KMS-11 (cell line): ENCODE data around the gene CMTR2.

Experiments used
- H2AFZ ChIP-seq: fragments of 200-600 bp; sonication (generic); 2 replicates; pipeline ENCODE4 v1.6.1; 2016; ENCODE audit warnings: antibody characterized with exemption, mixed run types, low read depth
- H3K27ac ChIP-seq: fragments of 200-600 bp; sonication (generic); 2 replicates; pipeline ENCODE4 v1.6.1; 2016; ENCODE audit warnings: mild to moderate bottlenecking, mixed run types
- H3K27me3 ChIP-seq: fragments of 200-600 bp; sonication (generic); 2 replicates; pipeline ENCODE4 v1.6.1; 2017; ENCODE audit warnings: mild to moderate bottlenecking, low read depth, mixed run types, moderate library complexity; ENCODE audit not compliant: insufficient read depth
- H3K36me3 ChIP-seq: fragments of 200-600 bp; sonication (generic); 2 replicates; pipeline ENCODE4 v1.6.1; 2017; ENCODE audit warnings: mild to moderate bottlenecking, mixed run types; ENCODE audit not compliant: insufficient read depth
- H3K4me1 ChIP-seq: fragments of 200-600 bp; sonication (generic); 2 replicates; pipeline ENCODE4 v1.6.1; 2016; ENCODE audit warnings: mild to moderate bottlenecking, low read depth, mixed run types; ENCODE audit not compliant: poor library complexity, severe bottlenecking
- H3K4me2 ChIP-seq: fragments of 200-600 bp; sonication (generic); 2 replicates; pipeline ENCODE4 v1.7.0; 2016; ENCODE audit warnings: mild to moderate bottlenecking, mixed run types
- H3K4me3 ChIP-seq: fragments of 200-600 bp; sonication (generic); IDR thresholded peaks from 2 replicates; pipeline ENCODE4 v1.6.1; 2017; ENCODE audit warnings: low read depth, low read length, mixed read lengths; ENCODE audit not compliant: insufficient read depth
- H3K79me2 ChIP-seq: fragments of 200-600 bp; sonication (generic); 2 replicates; pipeline ENCODE4 v1.6.1; 2016; ENCODE audit warnings: low read depth, mixed run types; ENCODE audit not compliant: insufficient read depth
- H3K9ac ChIP-seq: fragments of 200-600 bp; sonication (generic); 2 replicates; pipeline ENCODE4 v1.6.1; 2016; ENCODE audit warnings: mild to moderate bottlenecking, mixed run types
- H4K20me1 ChIP-seq: fragments of 200-600 bp; sonication (generic); 2 replicates; pipeline ENCODE4 v1.6.1; 2016; ENCODE audit warnings: mild to moderate bottlenecking, mixed run types; ENCODE audit not compliant: insufficient read depth
- TF ChIP-seq, protein P1 (sequence below): fragments of 200-600 bp; sonication (generic); conservative IDR thresholded peaks from 2 replicates; pipeline ENCODE4 v1.6.1; 2017; ENCODE audit warnings: low read depth, mild to moderate bottlenecking, antibody characterized with exemption, low read length, moderate library complexity, mixed read lengths

The CMTR2 gene

DNA sequence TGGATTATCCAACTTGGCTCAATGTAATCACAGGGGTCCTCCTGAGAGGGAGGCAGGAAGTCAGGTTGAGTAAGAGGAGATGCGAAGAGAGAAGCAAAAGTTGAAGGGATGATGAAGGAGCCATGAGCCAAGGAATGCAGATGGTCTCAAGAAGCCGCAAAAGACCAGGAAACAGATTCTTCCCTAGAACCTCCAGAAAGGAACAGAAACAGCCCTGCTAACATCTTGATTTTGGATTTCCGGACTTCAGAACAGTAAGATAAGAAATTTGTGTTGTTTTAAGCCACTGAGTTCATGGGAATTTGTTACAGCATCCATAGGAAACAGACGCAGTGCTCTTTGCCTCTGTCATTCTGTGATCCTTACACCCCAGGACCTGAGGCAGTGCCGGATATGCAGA is 26.8 kb downstream of the CMTR2 start:
- no peaks in the 10 kb centered on the region for H3K36me3 ChIP-seq
- no peaks in the 10 kb centered on the region for H3K79me2 ChIP-seq
- H3K4me2 ChIP-seq: no peak overlapping the region
- no peak overlapping the region for H2AFZ ChIP-seq
- H4K20me1 ChIP-seq: no peaks in the 10 kb centered on the region
- TF ChIP-seq, protein P1, sequence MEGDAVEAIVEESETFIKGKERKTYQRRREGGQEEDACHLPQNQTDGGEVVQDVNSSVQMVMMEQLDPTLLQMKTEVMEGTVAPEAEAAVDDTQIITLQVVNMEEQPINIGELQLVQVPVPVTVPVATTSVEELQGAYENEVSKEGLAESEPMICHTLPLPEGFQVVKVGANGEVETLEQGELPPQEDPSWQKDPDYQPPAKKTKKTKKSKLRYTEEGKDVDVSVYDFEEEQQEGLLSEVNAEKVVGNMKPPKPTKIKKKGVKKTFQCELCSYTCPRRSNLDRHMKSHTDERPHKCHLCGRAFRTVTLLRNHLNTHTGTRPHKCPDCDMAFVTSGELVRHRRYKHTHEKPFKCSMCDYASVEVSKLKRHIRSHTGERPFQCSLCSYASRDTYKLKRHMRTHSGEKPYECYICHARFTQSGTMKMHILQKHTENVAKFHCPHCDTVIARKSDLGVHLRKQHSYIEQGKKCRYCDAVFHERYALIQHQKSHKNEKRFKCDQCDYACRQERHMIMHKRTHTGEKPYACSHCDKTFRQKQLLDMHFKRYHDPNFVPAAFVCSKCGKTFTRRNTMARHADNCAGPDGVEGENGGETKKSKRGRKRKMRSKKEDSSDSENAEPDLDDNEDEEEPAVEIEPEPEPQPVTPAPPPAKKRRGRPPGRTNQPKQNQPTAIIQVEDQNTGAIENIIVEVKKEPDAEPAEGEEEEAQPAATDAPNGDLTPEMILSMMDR: no peak
- no peaks in the 10 kb centered on the region for H3K4me1 ChIP-seq
- H3K4me3 ChIP-seq: no peak overlapping the region
- H3K27ac ChIP-seq: no peak overlapping the region
- H3K27me3 ChIP-seq: no peaks in the 10 kb centered on the region
- H3K9ac ChIP-seq: no peak overlapping the region

DNA sequence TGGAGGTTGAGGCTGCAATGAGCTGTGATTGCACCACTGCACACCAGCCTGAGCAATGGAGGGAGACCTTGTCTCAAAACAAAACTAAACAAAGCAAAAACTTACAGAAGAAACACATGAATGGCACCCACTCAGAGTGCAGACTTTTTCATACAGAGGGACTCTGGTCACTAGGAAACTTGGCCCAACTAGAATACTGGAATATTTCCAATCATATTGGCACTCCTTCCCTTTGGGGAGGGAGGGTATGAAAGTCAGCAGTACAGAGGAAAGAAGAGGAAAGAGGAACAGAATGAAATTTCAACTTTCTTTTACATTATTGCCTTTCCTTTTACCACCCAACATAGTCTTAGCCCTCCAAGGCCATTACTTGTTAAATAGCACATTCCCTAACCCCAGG is 28.2 kb downstream of the CMTR2 start:
- Histone ChIP-seq H3K4me3 (no peak overlapping the region), H3K4me1 (no peaks in the 10 kb centered on the region), H3K4me2 (no peak overlapping the region), H3K9ac (no peak overlapping the region), H2AFZ (no peak overlapping the region), H3K36me3 (no peaks in the 10 kb centered on the region), H4K20me1 (no peaks in the 10 kb centered on the region), H3K27me3 (no peaks in the 10 kb centered on the region), H3K79me2 (no peaks in the 10 kb centered on the region), H3K27ac (no peak overlapping the region)
- TF ChIP-seq, protein P1: no peak

- Histone ChIP-seq H3K27me3 (no peaks in the 10 kb centered on the region), H3K4me3 (no peak overlapping the region), H3K4me2 (no peak overlapping the region), H3K79me2 (no peaks in the 10 kb centered on the region), H3K27ac (no peak overlapping the region), H4K20me1 (no peaks in the 10 kb centered on the region), H3K4me1 (no peaks in the 10 kb centered on the region), H3K9ac (no peak overlapping the region), H3K36me3 (no peaks in the 10 kb centered on the region), H2AFZ (no peak overlapping the region)
- TF ChIP-seq, protein P1: no peak
These were observed 30.1 kb downstream of the CMTR2 start for GRCh38 chr16:71259086-71259485.

DNA sequence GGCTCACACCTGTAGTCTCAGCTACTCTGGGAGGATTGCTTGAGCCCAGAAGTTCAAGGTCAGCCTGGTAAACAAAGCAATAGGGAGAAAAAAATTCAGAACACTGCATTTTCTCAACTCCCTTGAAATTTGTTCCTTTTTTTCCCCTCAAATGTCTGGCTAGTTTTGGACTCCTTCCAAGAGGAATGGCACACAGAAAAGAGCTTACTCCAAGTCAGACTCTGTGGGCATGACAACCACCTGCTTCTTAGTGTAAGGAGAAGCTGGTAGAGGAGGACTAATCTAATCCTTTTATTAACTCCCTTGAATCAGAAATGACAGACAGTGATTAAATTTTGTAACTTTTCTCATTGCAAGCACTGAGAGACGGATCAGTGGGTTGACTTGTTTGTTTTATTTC is 30.8 kb downstream of the CMTR2 start:
- no peak overlapping the region for H3K9ac ChIP-seq
- H3K27ac ChIP-seq: no peak overlapping the region
- no peaks in the 10 kb centered on the region for H3K36me3 ChIP-seq
- H2AFZ ChIP-seq: no peak overlapping the region
- no peak overlapping the region for H3K4me3 ChIP-seq
- no peak overlapping the region for H3K4me2 ChIP-seq
- H3K4me1 ChIP-seq: no peaks in the 10 kb centered on the region
- TF ChIP-seq, protein P1: no peak
- no peaks in the 10 kb centered on the region for H4K20me1 ChIP-seq
- no peaks in the 10 kb centered on the region for H3K27me3 ChIP-seq
- H3K79me2 ChIP-seq: no peaks in the 10 kb centered on the region
